GM18508 (cell line): Measurements from ENCODE around the gene B4GAT1.
"Not testable (repeated sequence)": the region's sequence is repeated elsewhere in the genome, so short reads cannot be mapped to it uniquely, and the experiment has no call there.

ENCODE experiments used
- ATAC-seq: cut with Tn5 transposase; IDR thresholded peaks from one replicate; pipeline ENCODE4 v1.9.1; 2021; ENCODE audit warnings: moderate number of reproducible peaks; ENCODE audit not compliant: insufficient read depth, unreplicated experiment

Gene B4GAT1

DNA sequence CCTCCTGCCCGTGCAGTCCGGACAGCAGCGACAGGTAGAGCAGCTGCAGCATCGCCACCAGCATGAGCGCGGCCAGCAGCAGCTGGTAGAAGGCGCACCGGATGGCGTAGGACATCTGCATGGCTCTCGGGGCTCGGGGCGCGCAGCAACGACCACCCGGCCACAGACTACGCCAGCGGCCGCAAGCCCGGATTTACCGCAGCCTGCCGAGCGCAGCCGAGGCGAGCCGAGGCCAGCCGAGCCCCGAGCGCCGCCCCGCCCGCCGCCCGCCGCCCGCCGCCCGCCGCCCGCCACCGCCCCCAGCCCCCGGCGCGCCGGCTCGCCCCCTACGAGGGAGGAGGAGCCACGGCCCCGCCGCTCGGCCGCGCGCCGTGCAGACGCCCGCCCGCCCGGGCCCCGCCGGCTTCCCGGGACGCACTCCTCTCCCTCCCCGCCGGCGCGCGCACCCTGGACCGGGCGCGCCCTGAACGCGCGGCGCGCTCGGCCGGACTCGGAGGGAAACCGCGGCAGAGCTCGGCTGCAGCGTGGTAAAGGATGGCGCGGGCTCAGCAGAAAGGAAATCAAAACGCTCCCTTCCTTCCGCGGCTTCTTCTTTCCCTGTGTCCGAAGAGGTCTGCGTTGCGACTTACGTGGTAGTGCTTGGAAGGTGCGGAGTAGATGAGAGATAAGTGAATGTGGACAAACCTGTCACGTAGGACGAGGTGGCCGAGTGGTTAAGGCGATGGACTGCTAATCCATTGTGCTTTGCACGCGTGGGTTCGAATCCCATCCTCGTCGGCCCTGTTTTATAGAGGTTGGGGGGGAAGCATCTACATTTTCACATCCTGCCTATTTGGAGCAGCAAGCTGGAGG, at the start of gene B4GAT1:
B4GAT1 (minus strand) TSS at position 205 of the 852 bp plus-strand sequence; CDS start at position 121, 84 bp downstream.
- no peak for ATAC-seq

DNA sequence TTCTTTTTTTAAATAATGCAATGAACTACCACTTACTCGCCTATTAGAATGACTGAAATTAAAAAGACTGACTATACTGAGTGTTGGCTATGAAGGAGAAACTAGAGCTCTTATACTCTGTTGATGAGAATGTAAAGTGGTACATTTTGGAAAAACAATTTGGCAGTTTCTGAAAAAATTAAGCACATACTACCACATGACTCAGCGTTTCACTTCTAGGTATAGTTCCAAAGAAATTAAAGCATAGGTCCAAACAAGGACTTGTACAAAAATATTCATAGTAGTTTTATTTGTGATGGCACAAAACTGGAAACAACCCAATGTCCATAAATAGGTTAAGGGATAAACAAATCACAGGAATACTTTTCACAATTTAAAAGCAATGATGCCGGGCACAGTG, 46.5 kb upstream of the B4GAT1 start:
- ATAC-seq: no peak

DNA sequence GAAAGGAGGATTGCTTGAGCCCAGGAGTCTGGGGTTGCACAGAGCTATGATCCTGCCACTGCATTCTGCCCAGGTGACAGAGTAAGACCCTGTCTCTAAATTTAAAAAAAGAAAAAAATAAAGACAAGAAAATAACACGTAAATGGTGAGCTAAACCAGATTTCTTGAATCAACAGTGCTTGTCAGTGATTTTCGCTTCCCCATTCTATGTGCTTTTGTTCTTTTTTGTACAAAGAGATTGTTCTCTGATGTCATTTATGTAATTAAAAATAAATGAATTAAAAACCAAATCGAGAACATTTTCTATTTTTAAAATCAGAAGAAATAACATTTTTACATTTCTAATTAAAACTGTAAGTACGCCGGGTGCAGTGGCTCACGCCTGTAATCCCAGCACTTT, 43.9 kb upstream of the B4GAT1 start:
- no peak for ATAC-seq

DNA sequence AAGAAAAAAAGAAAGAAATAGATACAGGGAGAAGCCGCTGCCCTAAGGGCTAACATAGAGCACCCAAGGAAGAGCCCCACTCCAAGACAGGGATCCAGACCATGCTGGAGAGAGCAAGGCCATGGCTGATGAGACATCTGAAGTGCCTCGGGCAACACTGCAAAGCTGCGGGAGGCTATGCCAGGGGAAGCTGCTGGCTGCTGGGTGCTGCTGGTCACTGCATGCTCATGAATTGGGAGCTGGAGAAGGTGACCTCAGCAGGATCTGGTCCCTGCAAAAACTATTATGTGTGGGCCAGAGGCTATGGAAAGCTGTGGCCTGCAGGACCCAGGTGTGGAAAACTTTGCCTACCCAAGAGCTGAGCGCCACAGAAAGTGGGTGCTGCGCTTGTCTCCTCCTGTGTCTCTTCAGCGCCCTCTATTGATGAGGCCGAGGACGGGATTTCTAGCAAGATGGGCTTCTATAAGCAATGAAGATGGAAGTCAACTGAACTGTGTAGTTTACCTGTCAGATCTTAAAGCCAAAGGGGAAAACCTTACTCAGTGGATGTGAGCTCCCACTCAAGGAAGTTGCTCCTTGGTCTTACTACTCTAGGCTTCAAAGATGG, 41.5 kb upstream of the B4GAT1 start:
- no peak for ATAC-seq

DNA sequence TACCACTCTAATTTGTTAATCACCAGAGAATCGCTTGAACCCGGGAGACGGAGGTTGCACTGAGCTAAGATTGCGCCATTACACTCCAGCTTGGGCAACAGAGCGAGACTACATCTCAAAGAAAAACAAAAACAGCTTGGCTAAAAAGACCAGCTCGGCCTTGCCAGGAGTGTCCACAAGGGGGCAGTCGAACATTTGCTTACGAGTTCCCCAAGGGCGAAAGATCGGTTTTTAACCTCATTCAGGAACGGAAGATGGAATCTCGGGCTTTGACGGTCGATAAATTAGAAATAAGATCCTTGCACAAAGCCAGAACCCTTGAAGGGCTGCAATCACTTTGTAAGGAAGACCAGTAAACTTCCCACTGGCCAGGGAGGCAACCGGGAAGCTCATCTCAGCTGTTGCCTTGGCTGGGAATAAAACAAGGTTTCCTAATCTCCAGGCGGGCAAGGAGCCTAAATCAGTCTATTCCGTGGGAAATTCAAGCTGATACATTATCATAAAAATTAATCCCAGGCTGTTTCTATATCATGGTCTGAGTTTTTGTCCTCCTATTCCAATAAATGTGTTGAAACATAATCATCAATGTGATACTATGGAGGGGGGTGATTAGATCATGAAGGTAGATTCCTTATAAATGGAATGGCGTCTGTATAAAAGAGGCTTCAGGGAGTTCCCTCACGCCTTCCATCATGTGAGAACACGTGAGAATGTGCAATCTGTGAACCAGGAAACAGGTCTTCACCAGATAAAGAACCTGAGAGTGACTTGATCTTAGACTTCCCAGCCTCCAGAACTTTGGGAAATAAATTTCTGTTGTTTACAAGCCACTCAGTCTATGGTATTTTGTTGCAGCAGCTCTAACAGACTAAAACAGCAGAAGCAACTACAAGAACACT, 39.0 kb upstream of the B4GAT1 start:
- ATAC-seq: no peak

DNA sequence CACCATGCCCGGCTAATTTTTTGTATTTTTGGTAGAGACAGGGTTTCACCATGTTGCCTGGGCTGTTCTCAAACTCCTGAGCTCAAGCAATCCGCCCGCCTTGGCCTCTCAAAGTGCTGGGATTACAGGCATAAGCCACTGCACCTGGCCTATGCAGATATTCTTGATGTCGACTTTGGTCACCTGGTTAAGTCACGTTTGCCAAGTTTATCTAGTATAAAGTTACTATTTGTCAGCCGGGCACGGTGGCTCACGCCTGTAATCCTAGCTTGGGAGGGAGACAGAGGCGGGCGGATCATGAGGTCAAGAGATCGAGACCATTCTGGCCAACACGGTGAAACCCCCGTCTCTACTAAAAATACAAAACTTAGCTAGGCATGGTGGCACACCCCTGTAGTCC, 36.9 kb upstream of the B4GAT1 start:
- ATAC-seq: not testable (repeated sequence)

DNA sequence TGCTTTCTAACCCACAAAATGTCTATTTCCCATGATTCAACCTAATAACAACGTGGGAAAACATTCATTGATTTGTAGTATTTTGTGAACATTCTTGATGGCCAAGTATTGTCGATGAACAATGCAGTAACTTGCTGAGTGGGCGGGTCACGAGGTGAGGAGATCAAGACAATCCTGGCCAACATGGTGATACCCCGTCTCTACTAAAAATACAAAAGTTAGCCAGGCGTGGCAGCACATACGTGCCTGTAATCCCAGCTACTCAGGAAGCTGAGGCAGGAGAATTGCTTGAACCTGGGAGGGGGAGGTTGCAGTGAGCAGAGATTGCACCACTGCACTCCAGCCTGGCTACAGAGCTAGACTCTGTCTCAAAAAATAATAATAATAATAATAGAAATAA, 32.8 kb upstream of the B4GAT1 start:
- not testable (repeated sequence) for ATAC-seq

DNA sequence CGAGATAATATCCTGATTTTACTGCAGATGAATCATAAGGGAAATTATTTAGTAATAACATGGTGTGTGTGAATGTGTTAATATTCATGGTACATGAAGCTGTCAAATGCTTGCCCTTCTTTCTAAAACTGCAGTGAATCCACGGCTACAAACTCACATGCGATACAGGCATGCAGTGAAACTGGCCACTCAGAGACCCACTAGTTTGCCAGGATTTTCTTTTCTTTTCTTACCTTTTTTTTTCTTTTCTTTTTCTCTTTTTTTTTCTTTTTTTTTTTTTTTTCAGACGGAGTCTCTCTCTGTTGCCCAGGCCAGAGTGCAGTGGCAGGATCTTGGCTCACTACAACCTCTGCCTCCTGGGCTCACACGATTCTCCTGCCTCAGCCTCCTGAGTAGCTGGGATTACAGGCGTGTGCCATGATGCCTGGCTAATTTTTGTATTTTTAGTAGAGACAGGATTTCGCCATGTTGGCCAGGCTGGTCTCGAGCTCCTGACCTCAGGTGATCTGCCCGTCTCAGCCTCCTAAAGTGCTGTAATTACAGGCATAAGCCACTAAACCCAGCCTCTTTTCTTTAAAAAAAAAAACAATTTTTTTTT, 26.4 kb upstream of the B4GAT1 start:
- ATAC-seq: not testable (repeated sequence)

DNA sequence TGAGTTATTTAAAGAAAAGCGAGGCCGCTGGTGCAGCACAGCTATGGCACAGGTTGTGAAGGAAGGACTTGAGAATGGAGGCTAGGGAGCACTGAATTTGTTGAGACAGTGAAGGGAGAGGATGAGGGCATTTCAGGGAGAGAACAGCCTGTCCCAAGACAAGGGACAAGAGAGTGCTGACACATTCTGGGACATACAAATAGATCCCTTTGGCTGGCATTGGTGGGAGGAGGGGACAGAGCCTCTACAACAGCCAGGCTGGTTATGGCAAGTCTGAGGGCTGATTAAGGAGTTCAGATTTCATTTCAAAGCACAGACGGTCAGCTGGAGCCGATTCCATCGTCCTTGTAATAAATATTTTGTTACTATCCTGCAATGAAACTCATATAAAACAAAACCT, 25.8 kb upstream of the B4GAT1 start:
- no peak for ATAC-seq

DNA sequence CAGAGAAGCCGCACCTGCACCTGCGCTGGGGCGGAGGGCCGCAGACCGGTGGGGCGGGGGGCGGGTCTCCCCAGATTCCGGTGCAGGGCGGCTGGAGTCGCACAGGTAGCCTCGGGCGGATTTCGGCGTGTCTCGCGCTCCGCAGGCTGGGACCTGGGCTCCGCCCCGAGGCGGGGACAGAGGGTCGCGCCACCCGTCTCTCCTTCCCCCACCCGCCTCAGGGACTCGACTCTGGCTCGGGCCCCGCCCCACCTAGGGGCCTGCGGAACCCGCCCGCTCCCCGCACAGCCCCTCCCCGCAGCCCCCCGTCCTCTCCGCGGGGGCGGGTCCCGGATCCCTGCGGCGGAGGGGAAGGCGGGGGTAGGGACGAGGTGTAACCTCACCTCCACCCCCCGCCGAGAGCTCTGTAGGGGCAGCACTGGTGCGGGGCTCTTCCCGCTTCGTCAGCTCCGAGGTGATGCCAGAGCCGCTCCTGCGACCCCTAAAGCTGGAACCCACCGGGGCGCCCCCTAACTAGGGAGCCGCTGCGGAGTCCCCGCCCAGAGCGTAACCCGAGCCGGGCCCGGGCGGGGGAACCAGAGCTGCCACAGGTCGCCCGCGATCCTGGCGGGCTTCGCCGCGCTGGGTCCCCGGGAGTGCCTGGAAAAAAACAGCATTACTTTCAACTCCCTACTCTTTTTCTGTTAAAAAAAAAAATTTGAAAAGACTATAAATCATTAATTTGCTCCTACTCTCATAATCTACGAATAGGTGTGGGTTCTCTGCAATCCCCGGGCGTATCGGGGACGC, 24.4 kb upstream of the B4GAT1 start, which contains the start of gene SLC29A2:
SLC29A2 (minus strand) TSS at position 134 of the 789 bp plus-strand sequence. CDS start 169 bp downstream, outside the sequence.
- ATAC-seq: no peak

DNA sequence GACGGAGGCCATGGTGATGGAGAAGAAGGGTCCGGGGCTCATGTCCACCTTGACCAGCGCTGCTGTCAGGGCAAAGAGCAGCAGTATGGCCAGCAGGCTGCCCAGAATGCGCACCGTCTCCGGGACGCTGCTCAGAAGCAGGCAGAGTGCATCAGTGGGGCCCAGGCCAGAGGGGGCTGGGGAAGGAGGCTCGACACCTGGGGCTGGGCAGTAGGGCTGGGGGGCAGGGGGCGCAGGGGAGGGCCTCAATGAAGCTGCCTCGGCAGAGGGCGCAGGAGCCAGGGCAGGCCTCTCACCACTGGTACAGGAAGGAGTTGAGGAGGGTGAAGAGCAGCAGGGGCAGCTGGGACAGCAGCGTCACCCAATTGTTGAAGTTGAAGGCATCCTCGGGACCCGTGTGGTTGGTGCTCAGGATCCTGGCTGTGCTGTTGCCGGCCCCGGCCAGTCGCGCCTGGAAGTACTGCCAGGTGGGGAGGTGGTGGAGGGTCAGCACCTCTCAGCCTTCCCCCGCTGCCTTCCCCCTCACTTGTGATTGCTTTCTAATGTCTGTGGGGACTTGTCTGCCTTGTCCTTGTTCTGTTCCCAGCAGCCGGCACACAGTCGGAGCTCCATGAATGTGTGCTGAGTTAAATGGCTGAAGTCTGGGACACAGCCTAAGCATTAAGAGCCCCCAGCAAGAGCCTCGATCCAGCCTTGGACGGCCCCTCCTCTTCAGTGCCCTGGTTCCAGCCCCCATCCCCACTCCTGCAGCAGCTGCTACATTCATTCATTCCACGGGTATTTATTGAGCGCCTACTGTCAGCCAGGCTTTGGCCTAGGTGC, 21.9 kb upstream of the B4GAT1 start:
- ATAC-seq: no peak

DNA sequence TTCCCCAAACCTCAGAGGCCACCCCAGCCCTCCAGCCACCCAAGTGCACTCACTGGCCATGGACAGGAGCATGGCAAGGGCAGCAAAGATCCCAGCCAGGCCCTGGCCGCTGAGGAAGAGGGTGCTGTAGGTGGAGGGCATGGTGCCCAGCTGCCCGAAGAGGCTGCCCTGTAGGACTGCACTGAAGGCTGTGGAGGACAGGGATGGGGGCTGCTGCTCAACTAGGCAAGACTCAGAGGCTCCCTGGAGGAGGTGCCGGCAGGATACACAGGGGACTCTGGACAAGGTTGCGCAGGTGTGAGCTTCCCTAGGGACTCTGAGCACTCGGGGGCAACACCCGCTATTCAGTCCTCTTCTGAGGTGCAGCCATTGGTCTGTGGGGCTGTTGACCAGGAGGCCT, 21.1 kb upstream of the B4GAT1 start:
- no peak for ATAC-seq

DNA sequence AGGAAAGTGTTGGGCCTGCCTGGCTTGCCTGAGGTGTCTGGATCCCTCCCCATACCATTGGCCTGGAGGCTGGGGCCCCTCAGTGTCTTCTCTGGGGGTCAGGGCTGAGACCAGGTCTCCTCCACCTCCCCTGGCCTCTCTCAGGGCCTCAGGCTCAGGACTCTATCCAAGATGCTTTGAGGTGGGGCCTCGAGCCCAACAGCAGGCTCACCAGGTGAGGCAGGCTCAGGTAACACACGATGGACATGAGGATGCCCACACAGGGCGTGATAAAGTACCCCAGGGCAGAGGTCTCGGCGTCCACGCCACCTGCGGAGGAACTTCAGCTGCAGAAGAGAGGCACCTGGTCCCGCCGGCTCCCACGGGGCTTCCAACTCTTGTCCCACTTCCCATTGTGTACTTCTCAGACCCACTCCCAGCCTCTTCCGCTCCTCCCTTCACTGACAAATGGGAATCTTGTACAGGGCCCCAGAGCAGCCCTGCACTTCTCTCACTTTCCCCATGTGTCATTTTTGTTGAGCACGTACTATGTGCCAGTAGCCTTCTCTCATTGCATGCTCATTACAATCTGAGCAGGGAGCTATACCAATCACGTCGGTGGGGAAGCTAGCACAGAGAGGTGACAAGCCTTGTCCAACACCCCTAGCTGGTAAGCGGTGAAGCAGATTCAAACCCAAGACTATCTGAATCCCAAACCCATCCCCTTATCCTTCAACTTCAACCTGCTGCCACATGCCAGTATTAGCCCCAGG, 20.3 kb upstream of the B4GAT1 start:
- ATAC-seq: no peak

DNA sequence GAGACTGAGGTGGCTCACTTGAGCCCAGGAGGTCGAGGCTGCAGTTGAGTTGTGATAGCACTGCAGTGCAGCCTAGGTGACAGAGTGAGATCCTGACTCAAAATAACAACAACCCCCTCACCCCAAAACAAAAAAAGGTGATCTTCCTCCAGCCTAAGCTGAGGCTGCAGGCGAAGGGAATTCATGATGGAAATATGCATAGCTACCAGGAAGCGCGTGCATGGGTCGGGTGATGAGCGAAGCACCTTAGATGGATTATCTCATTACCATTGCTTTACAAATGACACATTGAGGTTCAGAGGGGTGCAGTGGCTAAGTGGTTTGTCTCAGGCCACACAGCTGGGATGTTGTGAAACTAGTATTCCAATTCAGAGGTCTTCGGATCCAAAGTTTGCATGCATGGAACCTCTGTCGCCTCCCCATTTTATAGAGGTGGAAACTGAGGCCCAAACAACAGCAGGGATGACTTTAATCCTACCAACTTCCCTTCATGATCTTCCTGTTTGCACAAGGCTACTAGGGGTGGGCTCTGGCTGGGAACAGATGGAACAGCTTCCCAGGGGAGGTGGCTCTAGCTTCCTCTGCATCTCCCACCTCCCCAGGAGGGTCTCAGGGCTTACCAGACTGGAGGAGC, 19.5 kb upstream of the B4GAT1 start:
- no peak for ATAC-seq

DNA sequence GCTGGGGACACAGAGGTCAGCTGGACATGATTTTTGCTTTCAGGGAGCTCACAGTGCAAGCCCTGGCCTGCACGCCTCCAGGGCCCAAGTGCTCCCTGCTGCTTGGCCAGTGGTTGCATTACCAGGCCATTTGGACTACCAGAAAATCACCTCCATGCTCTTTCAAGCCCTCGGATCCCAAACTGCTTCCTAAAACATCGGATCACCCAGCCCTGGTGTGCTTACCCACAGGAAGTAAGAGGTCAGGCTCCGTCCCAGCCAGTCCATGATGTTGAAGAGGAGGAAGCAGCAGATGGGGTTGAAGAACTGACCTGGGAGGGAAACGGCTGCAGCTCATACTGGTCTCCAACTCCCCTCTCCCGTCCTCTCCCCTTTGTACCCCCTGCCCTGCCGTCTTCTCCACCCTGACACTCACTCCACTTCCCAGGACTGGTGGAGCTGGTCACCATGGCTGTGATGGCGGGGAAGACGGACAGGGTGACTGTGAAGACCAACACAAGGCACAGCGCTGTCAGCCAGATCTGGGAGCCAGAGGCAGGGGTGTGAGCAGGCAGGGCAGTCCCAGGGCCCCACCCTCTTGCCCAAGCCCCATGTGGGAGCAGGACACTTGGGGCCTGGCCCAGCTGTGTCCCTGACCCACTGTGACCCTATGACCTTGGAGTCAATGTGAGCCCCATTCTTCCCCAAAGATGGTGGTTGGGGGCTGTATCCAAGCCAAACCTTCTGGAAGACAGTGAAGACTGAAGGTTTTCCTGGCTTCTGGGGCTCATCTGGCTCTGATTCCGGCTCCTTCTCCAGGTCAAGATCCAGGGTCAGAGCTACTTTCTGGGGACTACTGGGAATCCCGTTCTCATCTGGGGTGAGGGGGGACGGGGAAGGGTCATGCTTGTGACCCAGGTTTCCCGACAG, 18.5 kb upstream of the B4GAT1 start:
- ATAC-seq: no peak

DNA sequence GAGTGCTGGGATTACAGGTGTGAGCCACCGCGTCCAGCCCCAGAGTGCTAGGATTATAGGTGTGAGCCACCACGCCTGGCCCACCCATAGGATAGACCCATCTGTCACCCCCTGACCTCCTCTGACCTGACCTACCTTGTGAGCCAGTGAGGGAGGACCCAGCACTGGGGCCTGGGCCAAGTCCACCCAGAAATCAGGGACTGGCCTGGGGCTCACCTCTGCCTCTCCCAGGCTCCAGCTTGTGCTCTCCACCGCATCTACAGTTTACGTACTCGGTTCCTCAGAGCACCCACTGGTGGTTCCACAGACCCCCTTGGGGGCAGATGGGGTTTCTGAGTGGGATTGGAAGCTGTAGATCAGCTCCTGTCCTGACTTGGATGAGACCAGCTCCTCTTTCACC, 17.7 kb upstream of the B4GAT1 start:
- ATAC-seq: no peak
